ENCODE measurements around the gene MAFB. TPM values are rescaled to one million over a fixed set of nuclear protein-coding genes. Genes with fewer than 3 reads are reported as not detected.

The MAFB gene
- total RNA-seq, 1 experiment from 2014 or later = 0.17 TPM

GRCh38 chr20:40663991-40664880 lies 24.8 kb downstream of the MAFB start:
- BruUV-seq (replicated peaks) = no TSS peak
- no peaks in the 10 kb centered on the region for H3K36me3 Mint-ChIP-seq (ENCODE audit: insufficient read depth, unreplicated experiment)

GRCh38 chr20:40663304-40663790 lies 25.7 kb downstream of the MAFB start:
- H3K4me3 Mint-ChIP-seq (ENCODE audit: low read depth, unreplicated experiment) = no peak overlapping the region
- no peak for DNase-seq
- CTCF ChIA-PET = interaction anchor here (0.5 kb wide), 1 partner anchor 1222 kb away, joined by 7 read pairs; no protein-coding TSS in a partner anchor
- H3K9me3 Mint-ChIP-seq (ENCODE audit: low read depth, unreplicated experiment) = no peaks in the 10 kb centered on the region
- BruUV-seq (replicated peaks) = no TSS peak
- TF ChIP-seq CTCF (IDR thresholded peaks at IDR 0.05; ENCODE audit: unreplicated experiment) = no peak
- peaks cover 9% of the 10 kb centered on the region for H3K4me1 Mint-ChIP-seq (ENCODE audit: low read depth, unreplicated experiment)
- H3K27me3 Mint-ChIP-seq (ENCODE audit: unreplicated experiment) = peaks cover 28% of the 10 kb centered on the region
- intact Hi-C loops (cut with micrococcal nuclease; ENCODE audit: unreplicated experiment) = no loop called here
- H3K36me3 Mint-ChIP-seq (ENCODE audit: insufficient read depth, unreplicated experiment) = no peaks in the 10 kb centered on the region
- H3K27ac Mint-ChIP-seq (ENCODE audit: unreplicated experiment) = no peak overlapping the region

More at GRCh38 chr20:40663991-40664880, 24.8 kb downstream of the MAFB start:
- CTCF ChIA-PET = interaction anchor here (0.5 to 1.3 kb wide), 6 partner anchors 9 to 1222 kb away, joined by 3 to 13 read pairs (median 4); no protein-coding TSS in a partner anchor
- H3K9me3 Mint-ChIP-seq (ENCODE audit: low read depth, unreplicated experiment) = no peaks in the 10 kb centered on the region
- peaks cover 23% of the 10 kb centered on the region for H3K27me3 Mint-ChIP-seq (ENCODE audit: unreplicated experiment)
- peak; percentile 80 for DNase-seq
- no peak overlapping the region for H3K27ac Mint-ChIP-seq (ENCODE audit: unreplicated experiment)
- intact Hi-C loops (cut with micrococcal nuclease; ENCODE audit: unreplicated experiment) = no loop called here
- TF ChIP-seq CTCF (IDR thresholded peaks at IDR 0.05; ENCODE audit: unreplicated experiment) = no peak
- H3K4me3 Mint-ChIP-seq (ENCODE audit: low read depth, unreplicated experiment) = no peak overlapping the region
- H3K4me1 Mint-ChIP-seq (ENCODE audit: low read depth, unreplicated experiment) = peaks cover 9% of the 10 kb centered on the region

- Mint-ChIP-seq H3K4me1 (ENCODE audit: low read depth, unreplicated experiment) (peaks cover 9% of the 10 kb centered on the region), H3K9me3 (ENCODE audit: low read depth, unreplicated experiment) (no peaks in the 10 kb centered on the region), H3K27ac (ENCODE audit: unreplicated experiment) (no peak overlapping the region), H3K4me3 (ENCODE audit: low read depth, unreplicated experiment) (no peak overlapping the region), H3K27me3 (ENCODE audit: unreplicated experiment) (peaks cover 54% of the 10 kb centered on the region), H3K36me3 (ENCODE audit: insufficient read depth, unreplicated experiment) (no peaks in the 10 kb centered on the region)
- CTCF ChIA-PET = no interaction called here
- TF ChIP-seq CTCF (IDR thresholded peaks at IDR 0.05; ENCODE audit: unreplicated experiment) = no peak
- no TSS peak for BruUV-seq (replicated peaks)
- intact Hi-C loops (cut with micrococcal nuclease; ENCODE audit: unreplicated experiment) = no loop called here
- DNase-seq = no peak
These were observed 29.5 kb downstream of the MAFB start for GRCh38 chr20:40659567-40659966.

GRCh38 chr20:40658509-40658908 lies 30.5 kb downstream of the MAFB start:
- Mint-ChIP-seq H3K27me3 (ENCODE audit: unreplicated experiment) (peaks cover 64% of the 10 kb centered on the region), H3K36me3 (ENCODE audit: insufficient read depth, unreplicated experiment) (no peaks in the 10 kb centered on the region), H3K27ac (ENCODE audit: unreplicated experiment) (no peak overlapping the region), H3K4me1 (ENCODE audit: low read depth, unreplicated experiment) (peaks cover 4% of the 10 kb centered on the region), H3K9me3 (ENCODE audit: low read depth, unreplicated experiment) (no peaks in the 10 kb centered on the region), H3K4me3 (ENCODE audit: low read depth, unreplicated experiment) (no peak overlapping the region)
- no TSS peak for BruUV-seq (replicated peaks)
- intact Hi-C loops (cut with micrococcal nuclease; ENCODE audit: unreplicated experiment) = no loop called here
- TF ChIP-seq CTCF (IDR thresholded peaks at IDR 0.05; ENCODE audit: unreplicated experiment) = no peak
- no peak for DNase-seq
- CTCF ChIA-PET = no interaction called here
